Progenitor cell of endocrine pancreas (in vitro differentiated cells): ENCODE results near the gene CLASP1. TPM values are rescaled to one million over a fixed set of nuclear protein-coding genes. Genes with fewer than 3 reads are reported as not detected.

Experiments
- DNase-seq: peaks from one replicate; pipeline ENCODE4 v3.0.0; 2021; ENCODE audit warnings: low spot score; ENCODE audit not compliant: unreplicated experiment
- H3K27ac Mint-ChIP-seq: 2 replicates; pipeline ENCODE4 v1.8.0; 2021; ENCODE audit warnings: mild to moderate bottlenecking, moderate library complexity, mixed read lengths
- H3K27me3 Mint-ChIP-seq: 2 replicates; pipeline ENCODE4 v1.8.0; 2021; ENCODE audit warnings: mixed read lengths
- H3K36me3 Mint-ChIP-seq: 2 replicates; pipeline ENCODE4 v1.8.0; 2022; ENCODE audit warnings: mixed read lengths; ENCODE audit not compliant: insufficient read depth
- H3K4me1 Mint-ChIP-seq: 2 replicates; pipeline ENCODE4 v1.8.0; 2021; ENCODE audit warnings: low read depth, mixed read lengths
- H3K4me3 Mint-ChIP-seq: 2 replicates; pipeline ENCODE4 v1.8.0; 2021; ENCODE audit warnings: low read depth, mild to moderate bottlenecking, moderate library complexity, mixed read lengths
- H3K9me3 Mint-ChIP-seq: 2 replicates; pipeline ENCODE4 v1.8.0; 2021; ENCODE audit warnings: low read depth, mixed read lengths
- total RNA-seq: library from RNA; stranded (reverse); gene quantifications from 2 replicates; pipeline ENCODE4 v1.2.1, GENCODE V29; 2021
- TF ChIP-seq, protein P1 (sequence below): fragments of 200-600 bp; sonication (generic); IDR thresholded peaks from one replicate; pipeline ENCODE4 v1.5.0; 2021; ENCODE audit warnings: antibody characterized with exemption, mild to moderate bottlenecking; ENCODE audit not compliant: unreplicated experiment

The CLASP1 gene
- total RNA-seq, 1 donor from 2014 or later = 102 TPM

DNA sequence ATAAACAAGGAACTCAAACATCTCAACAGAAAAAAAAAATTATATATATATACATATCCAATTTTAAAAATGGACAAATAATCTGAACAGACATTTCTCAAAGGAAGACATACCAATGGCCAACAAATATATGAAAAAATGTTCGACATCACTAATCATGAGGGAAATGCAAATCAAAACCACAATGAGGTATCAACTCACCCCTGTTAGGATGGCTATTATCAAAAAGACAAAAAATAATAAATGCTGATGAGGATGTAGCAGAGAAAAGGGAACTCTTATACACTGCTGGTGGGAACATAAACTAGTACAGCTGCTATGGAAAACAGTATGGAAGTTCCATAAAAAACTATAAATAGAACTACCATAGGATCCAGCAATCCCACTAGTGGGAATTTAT is 46.1 kb downstream of the CLASP1 start:
- H3K27ac Mint-ChIP-seq = no peak overlapping the region
- no peak overlapping the region for H3K4me3 Mint-ChIP-seq
- H3K9me3 Mint-ChIP-seq = no peaks in the 10 kb centered on the region
- H3K27me3 Mint-ChIP-seq = no peaks in the 10 kb centered on the region
- TF ChIP-seq, protein P1, sequence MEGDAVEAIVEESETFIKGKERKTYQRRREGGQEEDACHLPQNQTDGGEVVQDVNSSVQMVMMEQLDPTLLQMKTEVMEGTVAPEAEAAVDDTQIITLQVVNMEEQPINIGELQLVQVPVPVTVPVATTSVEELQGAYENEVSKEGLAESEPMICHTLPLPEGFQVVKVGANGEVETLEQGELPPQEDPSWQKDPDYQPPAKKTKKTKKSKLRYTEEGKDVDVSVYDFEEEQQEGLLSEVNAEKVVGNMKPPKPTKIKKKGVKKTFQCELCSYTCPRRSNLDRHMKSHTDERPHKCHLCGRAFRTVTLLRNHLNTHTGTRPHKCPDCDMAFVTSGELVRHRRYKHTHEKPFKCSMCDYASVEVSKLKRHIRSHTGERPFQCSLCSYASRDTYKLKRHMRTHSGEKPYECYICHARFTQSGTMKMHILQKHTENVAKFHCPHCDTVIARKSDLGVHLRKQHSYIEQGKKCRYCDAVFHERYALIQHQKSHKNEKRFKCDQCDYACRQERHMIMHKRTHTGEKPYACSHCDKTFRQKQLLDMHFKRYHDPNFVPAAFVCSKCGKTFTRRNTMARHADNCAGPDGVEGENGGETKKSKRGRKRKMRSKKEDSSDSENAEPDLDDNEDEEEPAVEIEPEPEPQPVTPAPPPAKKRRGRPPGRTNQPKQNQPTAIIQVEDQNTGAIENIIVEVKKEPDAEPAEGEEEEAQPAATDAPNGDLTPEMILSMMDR = no peak
- H3K36me3 Mint-ChIP-seq = peaks cover 16% of the 10 kb centered on the region
- H3K4me1 Mint-ChIP-seq = peaks cover 6% of the 10 kb centered on the region
- DNase-seq = no peak

- Mint-ChIP-seq H3K36me3 (peaks cover 4% of the 10 kb centered on the region), H3K27ac (no peak overlapping the region), H3K4me3 (no peak overlapping the region), H3K9me3 (no peaks in the 10 kb centered on the region), H3K4me1 (peaks cover 20% of the 10 kb centered on the region), H3K27me3 (no peaks in the 10 kb centered on the region)
- no peak for DNase-seq
- TF ChIP-seq, protein P1 = no peak
Observed at GRCh38 chr2:121599963-121600651, 49.2 kb downstream of the CLASP1 start.

GRCh38 chr2:121598087-121598486 is 51.2 kb downstream of the CLASP1 start:
- Mint-ChIP-seq H3K27ac (no peak overlapping the region), H3K4me3 (no peak overlapping the region), H3K4me1 (peaks cover 22% of the 10 kb centered on the region), H3K27me3 (no peaks in the 10 kb centered on the region), H3K9me3 (no peaks in the 10 kb centered on the region), H3K36me3 (peaks cover 4% of the 10 kb centered on the region)
- no peak for DNase-seq
- TF ChIP-seq, protein P1 = no peak

GRCh38 chr2:121596221-121597080 is 52.8 kb downstream of the CLASP1 start:
- Mint-ChIP-seq H3K36me3 (peaks cover 5% of the 10 kb centered on the region), H3K4me1 (peaks cover 23% of the 10 kb centered on the region), H3K27ac (peak overlapping the region; percentile 84), H3K27me3 (no peaks in the 10 kb centered on the region), H3K4me3 (no peak overlapping the region), H3K9me3 (no peaks in the 10 kb centered on the region)
- no peak for DNase-seq
- TF ChIP-seq, protein P1 = peak; percentile 44

GRCh38 chr2:121595012-121595891 is 54.0 kb downstream of the CLASP1 start:
- Mint-ChIP-seq H3K36me3 (peaks cover 6% of the 10 kb centered on the region), H3K4me1 (peaks cover 23% of the 10 kb centered on the region), H3K27me3 (no peaks in the 10 kb centered on the region), H3K4me3 (no peak overlapping the region), H3K9me3 (no peaks in the 10 kb centered on the region), H3K27ac (peak overlapping the region; percentile 78)
- DNase-seq = no peak
- TF ChIP-seq, protein P1 = no peak
